Transverse colon (tissue), 3 donors: ENCODE results near the gene SALL2.

Source experiments
- CTCF ChIP-seq, 5 experiments: fragments of 200-600 bp in 3 of 5; fragments of 450-650 bp in 2 of 5; sonication (generic) in 3 of 5; IDR thresholded peaks; 1 replicate in 2 of 5; 2 replicates in 3 of 5; pipeline ENCODE4 v1.5.1; 2016 to 2017; ENCODE audit warnings: antibody characterized with exemption in 5 of 5, inconsistent platforms in 3 of 5, mild to moderate bottlenecking in 2 of 5, moderate library complexity in 1 of 5
- POLR2A ChIP-seq: fragments of 450-650 bp; IDR thresholded peaks from one replicate; pipeline ENCODE4 v1.6.1; 2016; ENCODE audit warnings: antibody characterized with exemption, mild to moderate bottlenecking, moderate library complexity

GRCh38 chr14:21539189-21539940, 13.2 kb upstream of the SALL2 start:
- TF ChIP-seq CTCF (IDR thresholded peaks at IDR 0.05): no peak
- TF ChIP-seq POLR2A: no peak
